Stimulated activated CD8-positive, alpha-beta memory T cell treated with anti-CD3 and anti-CD28 coated beads, Interleukin-2, amount 100 ng/mL, for 48 hours (primary cell): ENCODE results near the gene PCDHGA5.
"Not testable (repeated sequence)": the region's sequence is repeated elsewhere in the genome, so short reads cannot be mapped to it uniquely, and the experiment has no call there.

Experiments
- DNase-seq, 2 donors: peaks; one replicate each; pipeline ENCODE4 v3.0.0-alpha.2; 2020; ENCODE audit warnings: low read depth in 2 of 2

Gene PCDHGA5

DNA sequence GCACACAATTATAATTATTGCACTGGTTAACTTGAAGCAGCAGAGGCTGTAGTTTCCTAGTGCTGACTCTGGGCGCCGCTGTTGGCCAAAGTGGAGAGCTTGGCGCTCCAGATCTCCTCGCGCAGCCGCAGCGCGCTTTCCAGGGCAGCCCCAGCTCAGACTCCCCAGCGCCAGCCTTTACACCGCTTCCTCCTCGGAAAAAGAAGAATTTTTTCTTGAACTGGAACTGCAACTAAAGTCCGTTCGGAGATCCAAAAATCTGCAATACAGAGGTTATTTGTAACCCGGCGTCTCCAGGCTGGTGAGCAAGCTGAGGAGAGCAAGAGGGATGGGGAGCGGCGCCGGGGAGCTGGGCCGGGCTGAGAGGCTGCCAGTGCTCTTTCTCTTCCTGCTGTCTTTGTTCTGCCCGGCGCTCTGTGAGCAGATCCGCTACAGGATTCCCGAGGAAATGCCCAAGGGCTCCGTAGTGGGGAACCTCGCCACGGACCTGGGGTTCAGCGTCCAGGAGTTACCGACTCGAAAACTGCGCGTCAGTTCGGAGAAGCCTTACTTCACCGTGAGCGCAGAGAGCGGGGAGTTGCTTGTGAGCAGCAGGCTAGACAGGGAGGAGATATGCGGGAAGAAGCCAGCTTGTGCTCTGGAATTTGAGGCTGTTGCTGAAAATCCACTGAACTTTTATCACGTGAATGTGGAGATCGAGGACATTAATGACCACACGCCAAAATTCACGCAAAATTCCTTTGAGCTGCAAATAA lies 23.8 kb downstream of the PCDHGA5 start, which contains the start of gene PCDHGB4:
Gene PCDHGB4, plus strand, starts transcription at position 142 of the 755 bp plus-strand sequence. Its CDS starts 187 bp downstream, at position 329.
- DNase-seq, result not testable (repeated sequence)

- DNase-seq, result no peak
Measured at GRCh38 chr5:141388661-141389060, 24.7 kb downstream of the PCDHGA5 start.

DNA sequence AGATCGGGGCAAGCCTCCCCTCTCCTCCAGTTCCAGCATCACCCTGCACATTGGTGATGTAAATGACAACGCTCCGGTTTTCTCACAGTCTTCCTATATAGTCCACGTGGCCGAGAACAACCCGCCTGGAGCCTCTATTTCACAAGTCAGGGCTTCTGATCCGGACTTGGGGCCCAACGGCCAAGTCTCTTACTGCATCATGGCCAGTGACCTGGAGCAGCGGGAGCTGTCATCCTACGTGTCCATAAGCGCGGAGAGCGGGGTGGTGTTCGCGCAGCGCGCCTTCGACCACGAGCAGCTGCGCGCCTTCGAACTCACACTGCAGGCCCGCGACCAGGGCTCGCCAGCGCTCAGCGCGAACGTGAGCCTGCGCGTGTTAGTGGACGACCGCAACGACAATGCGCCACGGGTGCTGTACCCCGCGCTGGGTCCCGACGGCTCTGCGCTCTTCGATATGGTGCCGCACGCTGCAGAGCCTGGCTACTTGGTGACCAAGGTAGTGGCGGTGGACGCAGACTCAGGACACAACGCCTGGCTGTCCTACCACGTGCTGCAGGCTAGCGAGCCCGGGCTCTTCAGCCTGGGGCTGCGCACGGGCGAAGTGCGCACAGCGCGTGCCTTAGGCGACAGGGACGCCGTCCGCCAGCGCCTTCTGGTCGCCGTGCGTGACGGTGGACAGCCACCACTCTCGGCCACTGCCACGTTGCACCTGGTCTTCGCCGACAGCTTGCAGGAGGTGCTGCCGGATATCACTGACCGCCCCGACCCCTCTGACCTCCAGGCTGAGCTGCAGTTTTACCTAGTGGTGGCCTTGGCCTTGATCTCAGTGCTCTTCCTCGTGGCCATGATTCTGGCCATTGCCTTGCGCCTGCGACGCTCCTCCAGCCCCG lies 25.4 kb downstream of the PCDHGA5 start:
- no peak for DNase-seq

- DNase-seq, result no peak
Measured at GRCh38 chr5:141392429-141393198, 28.7 kb downstream of the PCDHGA5 start, which contains the start of gene PCDHGA8. PCDHGA8 (plus strand) TSS chr5:141392633; CDS start chr5:141392814, 181 bp downstream.

GRCh38 chr5:141393267-141393666 lies 29.3 kb downstream of the PCDHGA5 start:
- DNase-seq, result no peak

- DNase-seq, result not testable (repeated sequence)
Measured at GRCh38 chr5:141394401-141395187, 30.6 kb downstream of the PCDHGA5 start.

DNA sequence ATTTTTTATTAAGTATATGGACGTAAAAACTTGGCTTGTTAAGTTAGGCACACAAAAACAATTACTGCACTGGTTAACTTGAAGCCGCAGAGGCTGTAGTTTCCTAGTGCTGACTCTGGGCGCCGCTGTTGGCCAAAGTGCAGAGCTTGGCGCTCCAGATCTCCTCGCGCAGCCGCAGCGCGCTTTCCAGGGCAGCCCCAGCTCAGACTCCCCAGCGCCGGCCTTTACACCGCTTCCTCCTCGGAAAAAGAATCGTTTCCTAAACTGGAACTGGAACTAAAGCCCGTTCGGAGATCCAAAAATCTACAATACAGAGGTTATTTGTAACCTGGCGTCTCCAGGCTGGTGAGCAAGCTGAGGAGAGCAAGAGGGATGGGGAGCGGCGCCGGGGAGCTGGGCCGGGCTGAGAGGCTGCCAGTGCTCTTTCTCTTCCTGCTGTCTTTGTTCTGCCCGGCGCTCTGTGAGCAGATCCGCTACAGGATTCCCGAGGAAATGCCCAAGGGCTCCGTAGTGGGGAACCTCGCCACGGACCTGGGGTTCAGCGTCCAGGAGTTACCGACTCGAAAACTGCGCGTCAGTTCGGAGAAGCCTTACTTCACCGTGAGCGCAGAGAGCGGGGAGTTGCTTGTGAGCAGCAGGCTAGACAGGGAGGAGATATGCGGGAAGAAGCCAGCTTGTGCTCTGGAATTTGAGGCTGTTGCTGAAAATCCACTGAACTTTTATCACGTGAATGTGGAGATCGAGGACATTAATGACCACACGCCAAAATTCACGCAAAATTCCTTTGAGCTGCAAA lies 34.0 kb downstream of the PCDHGA5 start, which contains the start of gene PCDHGB5:
Gene PCDHGB5, plus strand, starts transcription at position 192 of the 796 bp plus-strand sequence. Its CDS starts 181 bp downstream, at position 373.
- not testable (repeated sequence) for DNase-seq

DNA sequence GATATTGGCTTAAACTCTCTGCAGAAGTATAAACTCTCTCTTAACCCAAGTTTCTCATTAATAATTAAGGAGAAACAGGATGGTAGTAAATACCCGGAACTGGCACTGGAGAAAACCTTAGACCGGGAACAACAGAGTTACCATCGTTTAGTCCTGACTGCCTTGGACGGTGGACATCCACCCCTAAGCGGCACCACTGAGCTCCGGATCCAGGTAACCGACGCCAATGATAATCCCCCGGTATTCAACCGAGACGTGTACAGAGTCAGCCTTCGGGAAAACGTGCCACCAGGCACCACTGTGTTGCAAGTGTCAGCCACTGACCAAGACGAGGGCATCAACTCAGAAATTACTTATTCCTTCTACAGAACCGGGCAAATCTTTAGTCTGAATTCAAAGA lies 34.6 kb downstream of the PCDHGA5 start:
- no peak for DNase-seq

- no peak for DNase-seq
Measured at GRCh38 chr5:141399555-141400258, 35.7 kb downstream of the PCDHGA5 start.

GRCh38 chr5:141402553-141403243 lies 38.7 kb downstream of the PCDHGA5 start, which contains the start of gene PCDHGA9:
PCDHGA9 (plus strand) TSS chr5:141402778; CDS start chr5:141402953, 175 bp downstream.
- DNase-seq, result no peak

DNA sequence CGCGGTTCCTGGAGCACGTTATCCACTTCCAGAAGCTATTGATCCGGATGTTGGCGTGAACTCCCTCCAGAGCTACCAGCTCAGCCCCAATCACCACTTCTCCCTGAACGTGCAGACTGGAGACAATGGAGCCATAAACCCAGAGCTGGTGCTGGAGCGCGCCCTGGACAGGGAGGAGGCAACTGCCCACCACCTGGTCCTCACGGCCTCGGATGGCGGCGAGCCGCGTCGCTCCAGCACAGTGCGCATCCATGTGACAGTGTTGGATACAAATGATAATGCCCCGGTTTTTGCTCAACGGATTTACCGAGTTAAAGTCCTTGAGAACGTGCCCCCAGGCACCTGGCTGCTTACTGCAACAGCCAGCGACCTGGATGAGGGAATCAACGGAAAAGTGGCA lies 39.4 kb downstream of the PCDHGA5 start:
- DNase-seq, result no peak

DNA sequence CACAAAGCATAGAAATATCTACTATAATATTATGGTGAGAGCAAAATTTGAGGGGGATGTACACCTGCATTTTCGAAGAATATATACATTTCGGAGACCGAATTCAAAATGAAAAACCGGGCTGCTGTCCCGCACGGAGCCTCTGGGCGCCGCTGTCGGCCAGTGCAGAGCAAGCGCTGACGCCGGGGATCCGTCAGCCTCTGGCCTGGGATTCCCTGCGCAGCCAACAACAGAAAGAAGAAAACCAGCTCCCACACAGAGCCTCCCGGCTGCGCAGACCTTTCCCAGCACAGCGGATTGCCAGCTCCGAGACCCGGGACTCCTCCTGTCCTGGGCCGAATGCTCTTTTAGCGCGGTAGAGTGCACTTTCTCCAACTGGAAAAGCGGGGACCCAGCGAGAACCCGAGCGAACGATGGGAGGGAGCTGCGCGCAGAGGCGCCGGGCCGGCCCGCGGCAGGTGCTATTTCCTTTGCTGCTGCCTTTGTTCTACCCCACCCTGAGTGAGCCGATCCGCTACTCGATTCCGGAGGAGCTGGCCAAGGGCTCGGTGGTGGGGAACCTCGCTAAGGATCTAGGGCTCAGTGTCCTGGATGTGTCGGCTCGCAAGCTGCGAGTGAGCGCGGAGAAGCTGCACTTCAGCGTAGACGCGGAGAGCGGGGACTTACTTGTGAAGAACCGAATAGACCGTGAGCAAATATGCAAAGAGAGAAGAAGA lies 44.0 kb downstream of the PCDHGA5 start, which contains the start of gene PCDHGB6:
Gene PCDHGB6, plus strand, starts transcription at position 232 of the 716 bp plus-strand sequence. Its CDS starts 182 bp downstream, at position 414.
- DNase-seq, result not testable (repeated sequence)

DNA sequence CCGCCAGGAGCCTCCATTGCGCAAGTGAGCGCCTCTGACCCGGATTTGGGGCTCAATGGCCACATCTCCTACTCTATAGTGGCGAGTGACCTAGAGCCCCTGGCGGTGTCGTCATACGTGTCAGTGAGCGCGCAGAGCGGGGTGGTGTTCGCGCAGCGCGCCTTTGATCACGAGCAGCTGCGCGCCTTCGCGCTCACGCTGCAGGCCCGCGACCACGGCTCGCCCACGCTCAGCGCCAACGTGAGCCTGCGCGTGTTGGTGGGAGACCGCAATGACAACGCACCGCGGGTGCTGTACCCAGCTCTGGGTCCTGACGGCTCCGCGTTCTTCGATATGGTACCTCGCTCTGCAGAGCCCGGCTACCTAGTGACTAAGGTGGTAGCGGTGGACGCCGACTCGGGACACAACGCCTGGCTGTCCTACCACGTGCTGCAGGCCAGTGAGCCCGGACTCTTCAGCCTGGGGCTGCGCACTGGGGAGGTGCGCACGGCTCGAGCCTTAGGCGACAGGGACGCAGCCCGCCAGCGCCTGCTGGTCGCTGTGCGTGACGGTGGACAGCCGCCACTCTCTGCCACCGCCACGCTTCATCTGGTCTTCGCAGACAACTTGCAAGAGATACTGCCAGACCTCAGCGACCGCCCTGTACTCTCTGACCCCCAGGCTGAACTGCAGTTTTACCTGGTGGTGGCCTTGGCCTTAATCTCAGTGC lies 45.8 kb downstream of the PCDHGA5 start:
- DNase-seq, result no peak

- no peak for DNase-seq
Measured at GRCh38 chr5:141411575-141411974, 47.6 kb downstream of the PCDHGA5 start.

GRCh38 chr5:141412854-141413539 lies 49.0 kb downstream of the PCDHGA5 start, which contains the start of gene PCDHGA10:
PCDHGA10 (plus strand) TSS chr5:141412987; CDS start chr5:141413176, 189 bp downstream.
- peak in 1 of 2 donors; percentile 26 for DNase-seq

GRCh38 chr5:141413540-141414069 lies 49.6 kb downstream of the PCDHGA5 start:
- DNase-seq, result no peak
